NCI-H1105 (cell line): Measurements from ENCODE around the gene PCYT1A.
"Not testable (repeated sequence)": the region's sequence is repeated elsewhere in the genome, so short reads cannot be mapped to it uniquely, and the experiment has no call there.

Experiments
- DNase-seq: peaks from one replicate; lab custom pipeline; 2025; lab: John Stamatoyannopoulos, UW

The PCYT1A gene

DNA sequence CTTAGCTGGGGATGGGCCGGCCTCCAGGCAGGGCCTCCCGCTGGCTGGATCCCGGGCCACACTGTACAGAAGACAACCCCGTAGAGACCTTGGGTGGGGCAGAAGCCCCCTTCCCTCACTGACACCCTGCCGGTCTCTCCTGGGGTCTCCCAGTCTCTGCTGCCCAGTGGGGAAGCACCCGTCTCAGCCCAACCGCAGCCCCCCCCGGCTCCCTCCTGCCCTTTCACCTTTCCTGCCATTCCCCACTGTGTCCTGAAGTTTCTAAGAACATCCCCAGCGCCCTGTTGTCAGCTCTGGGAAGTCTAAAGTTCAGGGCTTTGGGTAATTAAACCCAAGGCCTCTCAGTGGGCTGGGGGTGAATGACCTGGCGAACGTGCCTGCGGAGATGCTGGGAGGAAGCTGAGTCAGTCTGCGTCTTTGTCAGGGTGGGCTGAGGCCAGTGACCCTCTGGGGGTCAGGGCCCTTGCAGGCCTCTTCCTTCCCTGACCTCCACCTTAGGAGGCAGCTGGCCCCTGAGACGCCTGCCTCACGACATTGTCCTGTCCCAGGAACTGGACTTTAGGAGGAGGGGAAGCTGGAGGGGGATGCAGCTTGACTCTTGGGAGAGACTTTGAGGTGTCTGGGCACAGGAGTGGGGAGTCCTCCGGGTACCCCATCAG lies 72.6 kb downstream of the PCYT1A start:
- DNase-seq, result no peak

DNA sequence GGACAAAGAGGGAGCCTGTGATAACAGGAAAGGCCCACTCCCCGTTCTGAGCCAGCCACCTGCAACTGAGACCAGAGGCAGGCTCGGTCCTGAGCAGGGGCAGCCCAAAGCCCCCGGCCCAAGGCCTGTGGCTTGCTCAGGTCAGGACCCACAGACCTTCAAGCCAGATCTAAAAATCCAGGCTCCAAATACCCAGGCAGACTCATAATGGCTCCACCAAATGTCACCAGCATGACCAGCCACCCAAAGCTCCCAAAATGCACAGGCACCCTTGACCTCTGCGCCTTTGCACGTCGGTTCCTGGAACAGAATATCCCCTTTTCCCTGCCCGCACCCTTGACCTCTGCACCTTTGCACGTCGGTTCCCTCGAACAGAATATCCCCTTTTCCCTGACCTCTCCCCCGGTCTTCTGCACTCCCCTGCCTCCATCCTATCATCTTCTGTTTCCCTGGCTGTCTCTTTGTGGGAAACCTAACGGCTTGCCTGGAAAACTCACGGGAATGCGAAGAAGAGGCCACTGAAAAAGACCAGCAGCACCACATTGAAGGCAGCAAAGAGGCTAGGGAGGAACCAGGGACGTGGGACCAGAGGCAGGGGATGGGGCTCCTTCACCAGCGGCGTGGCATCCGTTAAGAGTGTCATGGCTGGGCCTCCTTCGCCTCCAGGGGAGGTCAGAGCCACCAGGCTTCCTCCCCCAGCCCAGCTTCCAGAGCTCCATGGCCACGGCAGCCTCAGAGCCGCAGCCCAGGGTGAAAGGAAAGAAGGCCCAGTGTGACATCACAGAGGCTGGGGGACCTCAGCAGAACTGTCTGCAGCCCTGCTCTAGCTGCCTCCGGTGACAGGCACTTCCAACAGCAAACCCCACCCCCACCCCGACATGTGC lies 76.6 kb downstream of the PCYT1A start, which contains the start of gene ZDHHC19:
ZDHHC19 (minus strand) TSS at position 728 of the 884 bp plus-strand sequence; CDS start at position 643, 85 bp downstream.
- no peak for DNase-seq

DNA sequence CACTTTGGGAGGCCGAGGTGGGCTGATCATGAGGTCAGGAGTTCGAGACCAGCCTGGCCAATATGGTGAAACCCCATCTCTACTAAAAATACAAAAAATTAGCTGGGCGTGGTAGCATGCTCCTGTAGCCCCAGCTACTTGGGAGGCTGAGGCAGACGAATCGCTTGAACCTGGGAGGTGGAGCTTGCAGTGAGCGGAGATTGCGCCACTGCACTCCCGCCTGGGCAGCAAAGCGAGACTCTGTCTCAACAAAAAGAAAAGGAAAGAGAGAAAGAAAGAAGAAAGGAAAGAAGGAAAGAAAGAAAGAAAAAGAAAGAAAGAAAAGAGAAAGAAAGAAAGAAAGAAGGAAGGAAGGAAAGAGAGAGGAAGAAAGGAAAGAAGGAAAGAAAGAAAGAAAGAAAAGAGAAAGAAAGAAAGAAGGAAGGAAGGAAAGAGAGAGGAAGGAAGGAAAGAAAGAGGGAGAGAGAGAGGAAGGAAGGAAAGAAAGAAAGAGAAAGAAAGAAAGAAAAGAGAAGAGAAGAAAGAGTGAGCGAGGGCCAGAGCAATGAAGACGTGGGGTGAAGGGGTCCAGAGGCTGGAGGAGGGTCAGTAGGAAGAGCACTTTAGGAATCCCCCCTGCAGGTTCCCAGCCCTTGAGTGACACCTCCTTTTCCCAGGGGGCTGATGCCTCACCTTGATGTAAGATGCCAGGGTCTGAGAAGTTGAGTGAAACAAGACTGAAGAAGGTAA lies 77.4 kb downstream of the PCYT1A start:
- DNase-seq, result not testable (repeated sequence)

DNA sequence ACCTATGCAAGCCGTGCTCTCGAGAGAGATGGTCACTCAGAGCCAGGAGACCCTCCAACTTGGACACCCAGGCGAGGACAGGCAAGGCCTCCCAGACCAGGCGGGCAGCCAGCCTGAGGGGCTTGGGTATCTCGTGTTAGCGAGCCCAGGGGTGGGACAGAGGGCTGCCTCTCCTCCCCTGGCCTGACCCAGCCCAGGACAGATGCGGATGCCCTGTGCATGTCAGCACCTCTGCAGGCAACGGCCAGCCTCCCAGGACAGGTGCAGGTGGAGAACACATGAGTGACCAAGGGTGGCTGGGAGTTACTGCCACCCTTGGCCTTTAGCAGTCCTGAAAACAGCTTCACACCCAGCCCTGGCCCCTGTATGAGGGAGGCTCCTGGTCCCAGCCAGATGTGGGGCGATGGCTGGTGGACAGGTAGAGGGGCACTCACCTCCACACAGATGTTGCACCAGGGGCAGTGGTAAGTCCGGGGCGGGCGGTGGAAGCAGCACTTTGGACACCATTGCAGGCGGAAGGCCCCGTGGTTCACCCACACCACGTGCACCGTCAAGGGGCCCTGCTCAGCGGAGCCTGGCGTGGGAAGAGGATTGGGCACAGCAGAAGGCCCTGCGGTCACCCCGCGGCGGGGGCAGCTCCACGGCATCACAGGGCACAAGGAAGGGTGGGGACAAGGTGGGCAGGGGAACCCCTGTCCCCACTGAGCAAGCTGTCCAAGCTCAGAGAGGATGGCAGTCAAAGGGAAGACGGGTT lies 78.4 kb downstream of the PCYT1A start:
- no peak for DNase-seq

DNA sequence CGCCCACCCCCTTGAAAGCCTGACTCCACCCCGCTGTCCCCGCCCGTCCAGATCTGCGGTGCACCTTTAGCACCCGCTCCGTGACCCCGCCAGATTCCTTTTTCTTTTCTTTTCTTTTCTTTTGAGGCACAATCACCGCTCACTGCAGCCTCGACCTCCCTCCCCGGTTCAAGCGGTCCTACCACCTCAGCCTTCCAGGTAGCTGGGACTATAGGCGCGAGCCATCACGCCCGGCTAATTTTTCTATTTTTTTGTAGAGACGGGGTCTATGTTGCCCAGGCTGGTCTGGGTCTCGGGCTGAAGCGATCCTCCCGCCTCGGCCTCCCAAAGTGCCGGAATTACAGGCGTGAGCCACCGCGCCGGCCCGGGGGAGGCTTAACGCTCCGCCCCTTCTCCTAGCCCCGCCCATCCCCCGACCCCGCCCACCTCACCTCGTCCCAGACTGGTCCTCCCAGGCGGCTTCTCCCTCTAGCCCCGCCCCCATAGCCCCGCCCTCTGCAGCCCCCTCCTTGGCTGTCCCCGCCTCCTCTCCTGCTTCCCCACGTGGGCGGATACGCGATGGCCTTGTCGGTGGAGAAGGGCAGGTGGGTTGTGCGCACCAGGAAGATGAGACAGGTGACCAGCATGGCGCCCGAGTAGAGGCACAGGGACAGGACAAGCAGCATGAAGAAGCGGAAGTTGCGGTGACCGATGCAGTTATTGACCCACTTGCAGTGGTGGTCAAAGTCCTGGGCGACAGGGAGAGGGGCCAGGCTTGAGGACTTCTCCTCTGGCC lies 79.5 kb downstream of the PCYT1A start:
- no peak for DNase-seq

DNA sequence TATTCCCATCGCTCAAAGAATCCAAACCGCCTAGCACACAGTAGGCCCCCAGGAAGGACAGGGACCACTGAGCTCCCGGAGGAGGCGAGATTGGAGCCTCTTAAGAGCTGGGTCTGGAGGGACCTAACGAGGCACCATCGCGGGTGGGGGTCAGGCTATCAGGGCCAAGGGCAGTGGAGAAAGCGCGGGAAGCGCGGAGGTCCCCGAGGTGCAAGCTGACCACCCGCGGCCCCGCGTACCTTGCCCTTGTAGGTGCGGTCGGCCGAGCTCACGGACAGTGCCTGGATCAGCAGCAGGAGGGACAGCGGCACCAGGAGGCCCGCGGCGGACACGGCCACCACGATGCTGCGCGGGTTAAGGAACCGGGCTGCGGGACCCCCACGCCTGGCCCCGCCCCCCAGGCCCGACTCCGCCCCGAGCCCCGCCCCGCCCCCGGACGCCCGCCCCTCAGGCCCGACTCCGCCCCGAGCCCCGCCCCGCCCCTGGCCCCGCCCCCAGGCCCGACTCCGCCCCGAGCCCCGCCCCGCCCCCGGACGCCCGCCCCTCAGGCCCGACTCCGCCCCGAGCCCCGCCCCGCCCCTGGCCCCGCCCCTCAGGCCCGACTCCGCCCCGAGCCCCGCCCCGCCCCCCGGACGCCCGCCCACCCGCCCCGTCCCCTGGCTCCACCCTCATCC lies 80.2 kb downstream of the PCYT1A start:
- DNase-seq, result no peak

DNA sequence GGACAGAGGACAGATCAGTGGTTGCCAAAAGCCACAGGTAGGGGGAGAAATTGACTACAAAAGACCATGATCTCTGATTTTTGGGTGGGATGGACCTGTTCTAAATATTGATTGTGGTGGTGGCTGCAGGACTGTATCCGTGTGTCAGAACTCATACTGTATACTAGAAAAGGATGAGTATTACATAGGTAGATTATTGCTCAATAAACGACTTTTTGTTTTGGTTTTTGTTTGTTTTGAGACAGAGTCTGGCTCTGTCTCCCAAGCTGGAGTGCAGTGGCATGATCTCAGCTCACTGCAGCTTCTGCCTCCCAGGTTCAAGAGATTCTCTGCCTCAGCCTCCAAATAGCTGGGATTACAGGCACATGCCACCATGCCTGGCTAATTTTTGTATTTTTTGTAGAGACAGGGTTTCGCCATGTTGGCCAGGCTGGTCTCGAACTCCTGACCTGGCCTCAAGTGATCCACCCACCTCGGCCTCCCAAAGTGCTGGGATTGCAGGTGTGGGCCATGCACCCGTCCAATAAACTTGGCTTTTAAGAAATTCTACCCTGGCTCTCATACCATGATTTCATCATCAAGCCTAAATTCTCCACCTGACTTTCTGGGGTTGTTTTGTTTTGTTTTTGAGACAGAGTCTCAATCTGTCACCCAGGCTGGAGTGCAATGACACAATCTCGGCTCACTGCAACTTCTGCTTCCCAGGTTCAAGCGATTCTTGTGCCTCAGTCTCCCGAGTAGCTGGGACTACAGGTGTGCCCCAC lies 81.9 kb downstream of the PCYT1A start:
- DNase-seq, result not testable (repeated sequence)

DNA sequence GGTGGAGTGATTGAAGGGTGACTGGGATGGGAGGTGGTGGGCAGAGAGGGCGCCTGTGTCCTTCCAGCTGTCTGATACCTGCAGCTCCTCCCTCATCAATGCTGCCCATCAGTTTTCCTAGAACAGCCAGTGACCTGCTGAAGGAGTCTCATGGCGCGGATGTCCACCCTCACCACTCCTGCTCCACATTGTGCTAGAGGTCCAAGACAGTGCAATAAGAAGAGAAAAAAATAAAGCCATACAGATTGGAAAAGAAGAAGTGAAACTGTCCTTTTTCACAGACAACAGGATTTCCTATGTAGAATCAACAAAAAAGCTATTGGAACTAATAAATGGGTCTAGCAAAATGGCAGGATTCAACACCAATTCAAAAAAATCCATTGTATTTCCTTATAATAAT lies 83.7 kb downstream of the PCYT1A start:
- DNase-seq, result no peak

DNA sequence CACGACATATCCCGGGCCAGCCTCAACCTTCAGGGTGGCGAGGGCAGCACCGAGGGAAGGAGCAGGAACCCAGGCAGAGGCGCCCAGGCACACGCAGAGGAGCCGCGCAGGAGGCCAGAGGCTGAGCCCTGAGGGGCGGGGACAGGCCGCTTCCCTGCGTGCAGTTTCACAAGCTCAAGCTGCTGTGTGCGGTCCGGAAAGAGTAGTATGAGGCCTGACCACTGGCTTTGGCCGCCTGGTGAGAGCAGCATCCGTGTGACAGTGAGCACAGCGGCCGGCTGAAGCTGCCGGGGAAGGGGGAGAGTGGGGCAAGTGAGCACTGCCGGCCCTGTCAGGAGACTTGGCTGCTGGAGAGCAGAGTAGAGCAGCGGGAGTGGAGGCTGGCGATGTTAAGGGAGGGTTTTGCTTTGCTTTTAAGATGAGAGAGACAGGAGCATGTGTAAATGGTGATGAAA lies 85.0 kb downstream of the PCYT1A start:
- DNase-seq, result no peak

DNA sequence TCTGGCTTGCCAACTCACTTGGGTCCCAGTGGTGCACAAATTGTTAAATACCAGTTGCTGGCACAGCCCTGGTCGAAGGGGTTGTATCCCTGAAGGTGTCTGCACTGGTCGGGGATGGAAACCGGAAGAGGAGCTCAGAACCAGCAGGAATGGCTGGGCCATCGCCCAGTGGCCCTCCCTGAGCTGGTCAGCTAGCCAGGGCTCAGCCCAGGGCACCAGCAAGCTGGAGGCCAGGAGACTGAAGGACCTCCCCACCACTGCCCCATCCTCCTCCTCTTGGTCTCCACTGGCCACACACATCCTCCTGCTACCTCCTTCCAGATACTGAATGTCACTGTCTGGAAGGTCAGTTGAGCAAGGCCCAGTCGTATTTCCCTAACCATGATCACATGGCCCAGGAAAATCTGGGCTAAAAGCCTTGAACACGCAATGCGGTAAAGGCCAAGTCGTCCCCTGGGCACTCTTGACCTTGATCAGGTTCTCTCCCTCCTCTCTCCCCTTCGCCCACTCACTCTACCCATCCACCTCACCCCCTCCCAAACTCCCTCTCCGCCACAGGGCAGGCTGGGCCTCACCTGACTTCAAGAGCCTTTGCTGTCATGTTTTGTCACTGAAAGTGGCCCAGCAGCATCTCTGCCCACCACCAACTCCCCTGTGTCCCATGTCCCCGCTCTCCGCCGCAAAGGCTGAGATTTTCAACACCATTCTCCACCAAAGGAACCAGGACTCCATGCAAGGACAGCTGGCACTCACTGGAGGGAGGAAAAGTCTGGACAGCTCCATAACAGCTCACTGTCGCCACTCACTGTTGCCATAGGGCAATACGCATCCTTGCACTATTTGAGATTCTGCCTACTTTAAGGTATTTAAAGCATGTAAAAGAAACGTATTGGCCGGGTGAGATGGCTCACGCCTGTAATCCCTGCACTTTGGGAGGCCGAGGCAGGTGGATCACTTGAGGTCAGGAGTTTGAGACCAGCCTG lies 88.5 kb downstream of the PCYT1A start:
- no peak for DNase-seq

DNA sequence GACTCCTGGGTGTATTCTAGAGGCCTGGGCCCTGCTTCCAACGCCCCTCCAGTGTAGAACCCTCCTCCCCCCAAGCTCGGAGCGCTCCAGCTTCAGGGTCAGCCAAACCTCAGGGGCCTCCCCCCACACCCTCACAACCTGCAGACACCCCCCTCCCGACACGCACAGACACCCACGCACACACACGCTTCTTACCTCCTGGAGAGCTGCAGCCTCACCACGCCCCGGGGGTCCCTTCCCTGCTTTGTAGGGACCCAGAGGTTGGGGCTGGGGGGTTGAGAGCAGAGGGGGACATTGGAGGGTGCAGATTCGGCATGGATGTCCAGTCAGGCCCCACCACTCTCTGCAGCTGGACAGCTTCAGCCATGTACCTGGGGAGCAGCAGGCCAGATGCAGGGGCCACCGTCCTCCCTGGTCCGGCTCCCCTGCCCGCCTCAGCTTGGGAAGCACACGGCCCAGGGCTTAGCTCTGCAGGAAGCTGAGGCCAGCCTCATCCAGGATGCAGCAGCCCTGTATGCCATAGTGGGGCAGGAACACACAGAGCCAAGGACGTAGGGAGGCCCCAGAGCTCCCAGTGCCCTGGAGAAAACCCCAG lies 89.3 kb downstream of the PCYT1A start:
- no peak for DNase-seq

DNA sequence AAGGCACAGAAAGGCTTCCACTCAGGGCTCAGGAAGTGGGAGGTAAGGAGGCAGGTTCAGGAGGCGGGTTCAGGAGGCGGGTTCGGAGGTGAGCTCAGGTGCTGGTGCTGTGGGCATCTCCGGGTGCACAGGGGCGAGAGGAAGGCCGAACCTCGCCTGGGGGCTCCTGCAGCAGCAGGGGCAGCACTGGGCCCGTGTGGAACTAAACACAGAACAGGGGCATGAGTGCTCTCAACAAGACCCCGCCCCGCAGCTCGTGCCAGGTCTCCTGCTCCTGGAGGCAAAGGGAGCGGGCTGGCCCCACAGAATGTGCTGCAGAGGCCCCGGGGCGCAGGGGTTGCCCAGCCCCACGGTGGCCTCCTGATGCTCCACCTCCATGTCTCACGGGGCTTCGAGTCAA lies 90.0 kb downstream of the PCYT1A start:
- DNase-seq, result no peak

DNA sequence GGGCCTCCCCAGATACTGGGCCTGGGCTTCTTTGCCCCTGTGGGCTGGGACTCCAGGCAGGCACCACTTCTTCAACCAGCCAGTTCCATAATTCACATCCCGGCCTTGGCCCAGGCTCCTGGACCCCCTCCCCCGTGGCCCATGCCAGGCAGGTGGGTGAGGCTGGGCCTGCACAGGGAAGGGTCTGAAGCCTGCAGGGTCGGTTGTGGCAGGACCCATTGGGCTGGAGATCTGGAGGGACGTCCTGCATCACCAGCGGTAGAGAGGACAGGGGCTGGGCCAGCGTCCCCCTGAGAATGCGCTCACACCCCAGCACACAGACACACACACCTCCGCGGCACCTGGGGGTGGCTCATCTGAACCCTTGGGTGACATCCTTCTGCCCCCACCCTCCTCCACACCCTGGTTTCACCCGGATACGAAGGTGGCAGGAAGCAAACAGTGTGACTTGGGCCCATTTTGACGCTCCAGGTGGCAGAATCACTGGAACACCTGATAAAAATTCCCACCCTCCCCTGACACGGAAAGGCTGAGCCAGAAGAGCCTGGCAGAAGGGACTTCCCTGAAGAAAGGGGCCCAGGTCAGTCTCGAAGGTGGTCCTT lies 91.8 kb downstream of the PCYT1A start:
- no peak for DNase-seq

DNA sequence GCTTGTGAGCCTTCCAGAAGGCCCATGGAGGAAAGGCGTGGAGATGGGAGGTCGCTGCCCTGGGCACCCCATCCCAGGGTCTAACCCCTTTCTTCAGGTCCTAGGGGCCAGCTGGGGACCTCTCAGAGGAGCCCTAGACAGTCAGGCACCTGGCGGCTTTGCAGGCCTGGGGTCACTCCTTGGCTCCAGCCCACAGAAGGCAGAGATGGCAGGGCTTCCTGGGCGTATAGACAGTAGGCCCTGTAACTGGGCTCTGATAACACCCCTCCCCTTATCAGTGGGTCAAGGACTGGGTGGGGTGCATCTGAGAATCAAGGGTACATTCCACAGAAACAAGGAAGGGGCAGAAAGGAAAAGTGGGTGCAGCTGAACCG lies 93.0 kb downstream of the PCYT1A start:
- DNase-seq, result no peak

DNA sequence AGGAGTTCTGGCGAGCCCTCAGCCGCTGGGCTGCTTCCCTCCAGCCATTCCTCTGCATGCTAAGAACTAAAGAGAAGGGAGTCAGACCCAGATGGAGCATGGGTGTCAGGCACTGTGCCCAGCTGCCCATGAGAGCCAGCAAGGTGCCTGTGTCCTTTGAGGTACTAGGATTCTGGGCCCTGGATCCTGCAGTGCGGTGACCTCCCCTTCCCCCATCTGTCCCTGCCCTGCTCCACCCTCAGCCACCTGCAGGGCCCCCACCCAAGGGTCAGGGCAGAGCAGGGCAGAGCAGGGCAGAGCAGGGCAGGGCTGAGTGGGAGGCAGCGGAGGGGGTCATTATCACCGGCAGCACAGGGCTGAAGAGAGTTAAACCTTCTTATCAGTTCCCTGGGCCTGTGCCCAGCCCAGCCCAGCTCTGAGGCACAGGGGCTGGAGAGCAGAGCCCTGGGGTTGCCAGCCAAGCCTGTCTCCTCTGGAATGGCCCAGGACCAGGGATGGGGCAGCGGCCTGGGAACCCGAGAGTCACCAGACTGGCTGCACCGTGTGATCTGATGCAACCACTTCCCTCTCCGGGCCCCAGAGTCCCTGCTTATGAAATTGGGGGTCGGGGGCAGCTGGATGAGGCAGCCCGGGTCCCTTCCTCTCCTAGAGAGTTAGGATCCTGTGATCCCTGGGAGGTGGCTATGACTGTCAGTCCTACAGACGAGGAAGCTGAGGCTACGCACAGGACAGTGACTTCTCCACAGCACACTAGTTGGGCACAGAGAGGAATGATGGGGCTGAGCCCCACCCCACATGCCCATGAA lies 93.6 kb downstream of the PCYT1A start:
- DNase-seq, result no peak

DNA sequence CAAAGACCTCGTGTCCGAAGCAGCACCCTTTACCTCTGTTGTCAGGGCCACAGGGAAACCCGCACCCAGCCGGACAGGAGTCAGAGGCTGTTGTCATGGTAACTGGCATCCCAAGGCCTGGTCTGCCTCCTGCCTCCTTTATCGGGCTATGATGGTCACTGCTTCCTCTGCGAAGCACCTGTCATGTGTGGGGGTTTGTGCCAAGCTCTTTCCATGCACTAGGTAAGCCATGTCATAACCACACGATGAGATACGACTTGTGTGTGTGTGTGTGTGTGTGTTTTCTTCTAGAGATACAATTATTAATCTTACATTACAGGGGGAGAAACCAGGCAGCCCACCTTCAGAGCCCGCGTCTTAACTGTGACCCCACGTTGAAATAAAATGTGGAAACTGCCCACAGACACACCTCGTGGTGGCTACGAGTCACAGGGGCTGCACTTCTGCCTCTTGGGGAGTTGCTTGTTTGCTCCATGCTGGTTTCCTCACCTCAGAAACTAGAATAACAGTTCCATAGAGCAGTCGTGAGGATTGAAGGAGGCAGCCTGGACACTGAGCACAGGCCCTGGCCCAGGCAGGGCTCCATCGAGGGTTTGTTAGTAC lies 94.3 kb downstream of the PCYT1A start:
- no peak for DNase-seq
